Measurements from ENCODE around the gene RBL1.
A peak's percentile ranks its signal among the peaks of the same experiment; 100 is the strongest.
"Not testable (repeated sequence)": the region's sequence is repeated elsewhere in the genome, so short reads cannot be mapped to it uniquely, and the experiment has no call there.

RBL1 gene

DNA sequence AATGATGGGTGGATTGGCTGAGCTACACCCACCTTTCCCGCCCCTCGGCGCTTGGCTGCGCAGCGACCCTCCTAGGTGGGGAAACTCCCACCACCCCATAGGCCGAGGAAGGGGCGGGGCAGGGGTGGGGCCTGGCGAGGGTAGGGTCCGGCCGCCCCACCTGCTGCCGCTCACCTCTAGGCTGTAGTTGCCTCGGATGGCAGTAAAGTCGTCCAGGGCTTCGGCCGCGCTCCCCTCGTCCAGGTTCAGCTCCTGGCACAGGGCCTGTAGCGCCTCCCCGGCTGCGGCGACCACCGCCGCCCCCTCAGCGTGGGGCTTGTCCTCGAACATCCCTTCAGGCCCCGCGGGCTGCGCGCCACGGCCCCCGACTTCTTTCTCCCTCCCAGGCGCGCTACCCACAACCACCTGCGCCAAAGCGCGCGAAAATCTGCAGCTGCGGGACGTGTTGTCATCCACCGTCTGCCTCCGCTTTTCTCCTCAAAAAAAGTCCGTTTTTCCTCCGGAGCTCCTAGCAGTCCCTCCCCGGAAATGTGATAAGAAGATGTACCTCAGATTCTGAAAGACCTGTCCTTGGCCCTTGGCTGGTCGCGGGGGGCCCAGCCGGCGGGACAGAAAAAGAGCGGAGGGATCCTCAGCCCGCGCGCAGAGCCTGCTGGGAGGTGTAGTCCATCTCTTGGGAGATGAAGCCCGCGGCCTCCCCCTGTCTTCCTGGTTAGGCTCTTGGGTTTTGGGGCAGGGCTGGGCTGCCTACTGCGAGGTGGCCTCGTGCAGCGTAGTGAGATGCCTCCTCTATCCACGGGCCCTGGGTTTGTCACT, at the start of gene RBL1:
TSS of gene RBL1 (minus strand) at position 399 of the 816 bp plus-strand sequence. CDS start at position 330, 69 bp downstream.
- DNase-seq (ENCODE audit: low spot score), result peak; percentile 74

GRCh38 chr20:37144856-37145404, 49.1 kb upstream of the RBL1 start:
- no peak for DNase-seq (ENCODE audit: low spot score)

DNA sequence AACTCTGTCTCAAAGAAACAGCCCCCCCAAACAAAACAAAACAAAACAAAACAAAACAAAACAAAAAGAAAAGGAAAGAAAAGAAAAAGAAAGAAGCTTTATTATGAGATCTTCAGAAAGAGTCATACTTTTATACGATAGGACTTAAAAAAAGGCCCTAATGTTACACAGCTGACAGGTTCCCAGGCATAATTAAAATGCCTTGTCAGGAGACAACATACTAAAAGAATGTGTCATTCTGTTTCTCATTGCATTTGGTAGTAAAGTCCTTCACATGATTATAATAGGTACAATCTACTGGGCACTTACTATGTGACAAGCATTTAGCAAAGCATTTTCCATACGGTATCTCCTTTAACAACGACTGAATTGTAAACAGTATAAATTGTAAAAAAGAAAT, 46.9 kb upstream of the RBL1 start:
- DNase-seq (ENCODE audit: low spot score), result no peak

DNA sequence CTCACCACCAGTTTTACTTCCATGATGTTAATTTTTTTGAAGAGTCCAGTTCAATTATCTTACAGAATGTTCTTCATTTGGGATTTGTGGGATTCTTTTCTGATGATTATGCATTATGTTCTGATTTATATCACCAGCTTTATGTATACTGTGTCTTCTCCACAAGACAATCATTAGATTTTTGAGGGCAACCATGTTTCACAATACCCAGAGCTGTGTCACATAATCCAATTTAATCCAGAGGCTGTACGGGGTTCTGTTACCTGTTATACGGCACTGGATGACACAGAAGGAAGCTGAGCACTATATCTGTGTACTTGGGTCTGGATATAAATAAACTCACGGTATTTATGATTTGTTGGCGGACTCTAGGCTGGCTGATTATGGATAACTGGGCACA, 41.8 kb upstream of the RBL1 start:
- no peak for DNase-seq (ENCODE audit: low spot score)

- DNase-seq (ENCODE audit: low spot score), result no peak
Observed at GRCh38 chr20:37133952-37134351, 38.2 kb upstream of the RBL1 start.

- no peak for DNase-seq (ENCODE audit: low spot score)
Observed at GRCh38 chr20:37131486-37131885, 35.7 kb upstream of the RBL1 start.

DNA sequence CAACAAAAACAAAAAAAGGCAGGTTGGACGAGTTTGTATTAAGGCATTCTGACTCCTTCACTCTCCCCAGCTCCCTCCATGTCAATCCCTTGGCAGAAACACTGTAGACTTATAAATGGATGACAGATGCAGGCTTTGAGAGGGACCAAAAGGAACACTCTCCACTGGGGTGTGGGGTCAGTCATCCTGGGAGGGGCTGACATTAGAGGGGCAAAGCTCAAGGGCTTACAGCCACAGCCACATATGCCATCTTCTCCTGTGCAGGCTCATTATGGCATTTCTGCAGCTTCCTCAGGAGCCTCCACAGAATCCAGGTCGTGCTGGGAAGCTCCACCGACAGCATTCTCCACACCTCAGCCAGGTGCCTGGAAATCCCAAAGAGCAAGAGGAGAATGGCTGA, 33.0 kb upstream of the RBL1 start:
- no peak for DNase-seq (ENCODE audit: low spot score)

DNA sequence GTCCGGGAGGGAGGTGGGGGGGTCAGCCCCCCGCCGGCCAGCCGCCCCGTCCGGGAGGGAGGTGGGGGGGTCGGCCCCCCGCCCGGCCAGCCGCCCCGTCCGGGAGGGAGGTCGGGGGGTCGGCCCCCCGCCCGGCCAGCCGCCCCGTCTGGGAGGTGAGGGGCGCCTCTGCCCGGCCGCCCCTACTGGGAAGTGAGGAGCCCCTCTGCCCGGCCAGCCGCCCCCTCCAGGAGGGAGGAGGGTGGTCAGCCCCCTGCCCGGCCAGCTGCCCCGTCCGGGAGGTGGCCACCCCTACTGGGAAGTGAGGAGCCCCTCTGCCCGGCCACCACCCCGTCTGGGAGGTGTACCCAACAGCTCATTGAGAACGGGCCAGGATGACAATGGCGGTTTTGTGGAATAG, 30.5 kb upstream of the RBL1 start:
- DNase-seq (ENCODE audit: low spot score), result not testable (repeated sequence)

GRCh38 chr20:37123441-37123840, 27.6 kb upstream of the RBL1 start:
- DNase-seq (ENCODE audit: low spot score), result no peak

- no peak for DNase-seq (ENCODE audit: low spot score)
Observed at GRCh38 chr20:37120497-37120896, 24.7 kb upstream of the RBL1 start.

- no peak for DNase-seq (ENCODE audit: low spot score)
Observed at GRCh38 chr20:37119356-37120036, 23.7 kb upstream of the RBL1 start.

- no peak for DNase-seq (ENCODE audit: low spot score)
Observed at GRCh38 chr20:37114012-37114411, 18.2 kb upstream of the RBL1 start.

GRCh38 chr20:37111926-37112455, 16.2 kb upstream of the RBL1 start:
- no peak for DNase-seq (ENCODE audit: low spot score)

- DNase-seq (ENCODE audit: low spot score), result no peak
Observed at GRCh38 chr20:37108676-37109075, 12.9 kb upstream of the RBL1 start.

DNA sequence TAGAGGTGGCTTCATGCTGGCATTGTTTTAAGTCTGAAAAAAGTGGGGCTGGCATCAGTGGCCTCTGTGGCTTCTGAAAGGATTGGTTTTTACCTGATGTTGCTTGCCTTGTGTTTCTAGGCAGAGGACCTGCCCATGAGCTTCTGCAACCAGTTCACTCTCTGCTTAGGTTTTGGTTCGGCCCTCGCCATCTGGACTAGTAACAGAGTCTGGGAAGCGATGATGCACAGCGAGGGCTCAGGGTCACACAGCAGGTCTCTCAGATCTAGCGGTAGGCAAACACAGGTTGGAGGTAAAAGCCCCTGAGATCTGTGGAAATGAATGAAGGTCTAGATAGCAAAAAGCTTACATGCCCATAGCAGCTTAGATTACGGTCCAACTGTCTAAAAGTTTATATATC, 6.8 kb upstream of the RBL1 start:
- no peak for DNase-seq (ENCODE audit: low spot score)

DNA sequence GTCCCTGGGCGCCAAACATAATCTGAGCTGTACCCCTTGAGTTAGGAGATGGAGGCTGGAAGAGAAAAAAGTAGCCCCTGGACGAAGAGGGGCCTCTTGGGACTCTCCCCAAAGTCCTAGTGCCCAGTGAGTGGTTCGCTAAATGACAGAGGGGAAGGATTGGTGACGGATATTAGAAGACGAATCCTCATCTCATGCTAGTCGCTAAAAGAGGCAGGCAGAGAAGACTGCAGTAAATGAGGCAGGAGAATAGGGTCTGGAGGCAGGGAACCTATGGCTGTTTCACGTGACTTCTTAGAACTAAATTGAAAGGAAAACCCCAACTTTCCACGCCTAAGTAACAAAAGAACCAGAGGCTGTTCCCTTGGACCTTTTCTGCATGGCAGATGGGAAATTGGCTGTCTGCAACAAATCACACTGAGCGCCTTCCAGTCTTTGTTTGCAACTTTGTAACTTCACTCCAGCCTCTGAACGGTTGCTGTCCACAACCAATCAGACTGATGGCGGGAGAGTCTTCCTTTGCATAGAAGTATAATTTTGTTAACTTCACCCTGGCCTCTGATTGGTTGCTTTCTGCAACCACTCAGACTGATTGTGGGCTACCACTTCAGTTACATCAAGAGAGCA, 731 bp upstream of the RBL1 start:
- DNase-seq (ENCODE audit: low spot score), result no peak

- no peak for DNase-seq (ENCODE audit: low spot score)
Observed at GRCh38 chr20:37095108-37095598, 644 bp downstream of the RBL1 start.

DNA sequence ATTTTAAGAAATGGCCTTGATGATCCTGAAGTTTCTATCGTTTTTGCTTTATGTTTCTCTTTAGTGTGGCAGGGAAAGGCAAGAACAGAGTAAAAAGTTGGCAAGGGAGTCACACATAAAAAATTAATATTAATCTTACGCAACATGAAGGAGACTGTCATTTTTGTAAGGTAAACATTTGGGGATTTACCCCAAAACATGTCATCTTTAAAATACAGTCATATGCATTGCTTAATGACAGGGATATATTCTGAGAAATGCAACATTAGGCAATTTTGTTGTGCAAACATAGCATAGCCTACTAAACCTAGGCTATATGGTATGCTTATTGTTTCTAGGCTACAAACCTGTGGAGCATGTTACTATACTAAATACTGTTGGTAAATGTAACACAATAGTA, 5.4 kb downstream of the RBL1 start:
- DNase-seq (ENCODE audit: low spot score), result no peak

- DNase-seq (ENCODE audit: low spot score), result no peak
Observed at GRCh38 chr20:37081717-37082289, 14.0 kb downstream of the RBL1 start.

GRCh38 chr20:37077009-37077408, 18.8 kb downstream of the RBL1 start:
- DNase-seq (ENCODE audit: low spot score), result no peak

GRCh38 chr20:37075932-37076685, 19.7 kb downstream of the RBL1 start:
- no peak for DNase-seq (ENCODE audit: low spot score)
